Measurements from ENCODE around the gene PPL.

- TF ChIP-seq CTCF (IDR thresholded peaks at IDR 0.05), result no peak
- no peak for TF ChIP-seq POLR2A (IDR thresholded peaks at IDR 0.05)
These were observed 23.0 kb downstream of the PPL start for GRCh38 chr16:4913774-4914525.

All from testis (tissue), 2 donors.